Measurements from ENCODE around the gene TNFRSF9.
"Not testable (repeated sequence)": the region's sequence is repeated elsewhere in the genome, so short reads cannot be mapped to it uniquely, and the experiment has no call there.

The TNFRSF9 gene

DNA sequence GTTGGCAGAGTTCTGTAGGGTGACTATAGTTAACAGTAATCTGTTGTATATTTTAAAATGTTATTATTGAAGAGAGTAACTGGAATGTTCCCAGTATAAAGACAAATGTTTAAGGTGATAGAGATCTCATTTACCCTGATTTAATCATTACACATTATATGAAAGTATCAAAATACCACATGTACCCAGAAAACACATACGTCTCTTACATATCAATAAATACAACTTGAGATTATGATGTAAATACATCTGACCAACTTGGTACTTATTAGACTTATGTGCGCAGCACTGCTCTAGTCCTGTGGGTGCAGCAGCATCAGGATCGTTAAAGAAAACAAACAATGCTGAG, 20.2 kb upstream of the TNFRSF9 start:
- DNase-seq (ENCODE audit: low spot score), result no peak

DNA sequence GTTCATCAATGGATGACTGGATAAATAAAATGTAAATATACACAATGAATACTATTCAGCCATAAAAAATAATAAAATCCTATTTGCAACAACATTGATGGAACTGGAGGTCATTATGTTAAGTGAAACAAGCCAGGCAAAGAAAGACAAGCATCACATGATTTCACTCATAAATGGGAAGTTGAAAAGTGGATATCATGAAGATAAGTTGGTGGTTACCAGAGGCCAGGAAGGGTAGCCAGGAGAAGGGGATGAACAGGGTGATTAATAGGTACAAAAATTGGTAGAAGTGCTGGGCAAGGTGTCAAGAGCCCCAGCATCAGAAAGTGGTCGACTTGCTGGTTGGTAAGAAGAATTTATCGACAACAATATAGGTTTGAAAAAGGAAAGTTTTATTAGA, 19.5 kb upstream of the TNFRSF9 start:
- no peak for DNase-seq (ENCODE audit: low spot score)

DNA sequence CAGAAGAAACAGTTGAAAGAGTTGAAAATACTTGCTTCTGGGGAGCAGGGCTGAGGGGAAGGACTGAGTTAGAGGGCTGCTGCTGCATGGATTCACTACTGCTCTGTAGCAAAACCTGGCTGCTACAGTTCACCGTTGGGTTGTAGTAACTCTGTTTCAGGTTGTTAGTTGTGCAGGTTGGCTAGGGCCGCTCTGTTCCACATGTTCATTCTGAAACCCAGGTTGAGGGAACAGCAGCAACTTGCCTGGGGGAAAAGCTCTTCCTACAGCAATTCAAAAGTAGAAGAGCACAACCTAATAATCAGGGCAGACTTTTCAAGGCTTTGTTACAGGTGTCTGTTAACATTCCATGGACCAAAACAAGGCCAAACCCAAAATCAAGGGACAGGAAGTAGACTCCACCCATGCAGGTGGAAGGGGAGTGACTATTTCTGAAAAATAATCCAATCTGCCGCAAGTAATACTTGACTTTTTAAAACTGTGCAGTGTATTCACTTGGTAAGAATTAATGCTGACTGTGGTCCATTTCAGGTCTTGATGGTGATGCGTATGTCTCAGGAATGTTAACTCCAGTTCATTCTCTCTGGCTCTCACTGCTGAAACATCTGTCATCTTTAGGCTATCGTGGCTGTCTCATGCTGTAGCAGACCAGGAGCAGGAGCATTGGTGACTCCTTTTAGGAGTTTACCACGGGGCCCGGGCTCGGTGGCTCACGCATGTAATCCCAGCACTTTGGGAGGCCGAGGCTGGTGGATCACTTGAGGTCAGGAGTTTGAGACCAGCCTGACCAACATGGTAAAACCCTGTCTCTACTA, 15.8 kb upstream of the TNFRSF9 start:
- DNase-seq (ENCODE audit: low spot score), result no peak

GRCh38 chr1:7954683-7955082, 14.0 kb upstream of the TNFRSF9 start:
- no peak for DNase-seq (ENCODE audit: low spot score)

DNA sequence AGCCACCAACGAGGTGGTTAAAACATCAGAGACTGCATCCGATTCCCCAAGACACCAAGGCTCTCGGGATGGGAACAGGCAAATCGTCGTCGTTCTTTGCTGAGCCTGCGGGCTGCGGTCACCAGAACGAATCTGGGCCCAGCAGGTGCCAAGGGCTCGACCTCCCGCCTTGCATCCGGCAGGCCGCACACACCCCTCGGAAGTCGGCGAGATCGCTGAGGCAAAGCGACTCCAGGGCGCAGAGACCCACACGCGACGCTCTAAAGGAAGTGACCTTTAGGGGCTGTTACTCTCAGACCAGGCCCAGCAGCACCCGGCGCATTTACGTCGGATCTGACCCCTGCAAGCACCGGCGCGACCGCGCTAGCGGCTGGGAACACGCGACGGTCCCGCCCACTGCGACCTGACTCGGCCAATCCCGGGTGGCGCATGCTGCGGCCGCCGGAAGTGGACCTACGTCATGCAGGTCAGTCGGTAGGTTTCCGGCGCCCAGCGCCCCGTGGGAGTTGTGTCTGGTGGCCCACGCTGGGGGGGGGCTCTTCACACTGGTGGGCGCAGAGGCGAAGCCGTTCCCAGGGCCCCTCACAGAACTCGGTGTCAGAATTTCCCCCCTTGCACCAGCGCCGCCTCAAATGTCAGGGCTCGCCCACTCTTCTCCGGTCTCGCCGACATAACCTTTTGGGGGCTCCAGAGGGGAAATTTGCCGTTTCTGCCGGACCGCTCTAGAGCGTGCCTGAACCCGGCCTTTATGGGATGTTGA, 13.4 kb upstream of the TNFRSF9 start:
- DNase-seq (ENCODE audit: low spot score), result peak; percentile 48

GRCh38 chr1:7952791-7953190, 12.2 kb upstream of the TNFRSF9 start:
- not testable (repeated sequence) for DNase-seq (ENCODE audit: low spot score)

DNA sequence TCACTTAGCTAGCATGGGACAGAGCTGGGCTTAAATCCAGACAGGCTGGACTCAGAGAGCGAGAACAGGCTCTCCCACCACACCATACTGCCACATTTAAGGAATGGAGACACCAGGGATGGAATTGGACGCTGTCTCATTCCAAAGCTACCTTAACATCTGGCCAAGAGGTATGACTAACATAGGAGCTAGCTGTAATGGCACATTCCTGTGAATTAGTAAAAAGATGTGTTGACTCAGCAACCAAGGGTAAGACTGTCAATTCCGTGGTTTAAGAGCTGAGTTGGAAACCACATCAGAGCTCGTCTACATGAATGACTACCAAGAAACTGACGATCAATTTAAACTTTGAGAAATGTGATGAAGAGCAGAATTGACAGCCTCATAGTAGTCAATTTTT, 8.3 kb upstream of the TNFRSF9 start:
- DNase-seq (ENCODE audit: low spot score), result no peak

GRCh38 chr1:7943251-7943650, 2.6 kb upstream of the TNFRSF9 start:
- DNase-seq (ENCODE audit: low spot score), result no peak

DNA sequence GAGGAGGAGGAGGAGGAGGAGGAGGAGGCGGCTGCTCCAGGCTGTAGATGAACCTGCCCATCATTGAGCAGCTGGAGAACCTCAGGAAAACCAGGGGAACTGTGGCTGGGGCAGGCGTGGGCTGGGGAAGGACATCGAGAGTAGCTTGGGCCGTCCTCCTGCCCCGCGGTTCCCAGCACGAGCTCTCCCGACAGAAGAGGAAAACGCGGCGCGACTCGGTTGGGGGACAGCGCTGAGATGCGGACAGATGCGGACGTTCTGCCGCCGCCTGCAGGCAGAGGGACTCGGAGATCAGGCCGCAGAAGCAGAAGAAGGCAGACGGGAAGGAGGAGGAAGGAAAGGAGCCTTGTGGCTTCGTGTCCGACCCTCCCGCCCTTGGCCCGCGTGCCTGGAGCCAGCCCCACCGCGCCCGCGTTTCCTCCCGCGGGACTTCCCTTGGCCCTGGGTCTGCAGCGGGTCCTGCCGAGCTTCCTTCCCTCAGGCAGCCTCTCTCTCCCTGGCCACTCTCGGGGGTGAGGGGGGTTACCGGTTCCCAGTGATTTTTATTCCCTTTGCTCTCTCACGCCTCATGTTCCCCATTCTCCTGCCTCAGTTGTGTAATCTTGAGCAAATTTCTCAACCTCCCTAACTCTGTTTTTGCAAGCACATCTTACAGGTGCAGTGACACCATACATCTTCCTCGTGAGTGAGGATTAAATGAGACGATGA, 1.7 kb upstream of the TNFRSF9 start:
- no peak for DNase-seq (ENCODE audit: low spot score)

DNA sequence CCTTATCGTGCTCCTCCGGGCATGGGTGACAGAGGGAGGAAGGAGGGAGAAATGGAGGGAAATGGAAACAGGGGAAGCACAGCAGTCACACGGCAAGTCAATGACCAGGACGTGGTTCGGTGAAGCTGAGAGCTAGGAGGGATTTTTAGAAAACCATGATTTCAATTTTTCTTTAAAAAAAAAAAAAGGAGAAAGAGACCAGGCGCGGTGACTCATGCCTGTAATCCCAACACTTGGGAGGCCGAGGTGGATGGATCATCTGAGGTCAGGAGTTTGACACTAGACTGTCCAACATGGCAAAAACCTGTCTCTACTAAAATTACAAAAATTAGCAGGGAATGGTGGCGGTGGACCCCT, 776 bp upstream of the TNFRSF9 start:
- DNase-seq (ENCODE audit: low spot score), result no peak

DNA sequence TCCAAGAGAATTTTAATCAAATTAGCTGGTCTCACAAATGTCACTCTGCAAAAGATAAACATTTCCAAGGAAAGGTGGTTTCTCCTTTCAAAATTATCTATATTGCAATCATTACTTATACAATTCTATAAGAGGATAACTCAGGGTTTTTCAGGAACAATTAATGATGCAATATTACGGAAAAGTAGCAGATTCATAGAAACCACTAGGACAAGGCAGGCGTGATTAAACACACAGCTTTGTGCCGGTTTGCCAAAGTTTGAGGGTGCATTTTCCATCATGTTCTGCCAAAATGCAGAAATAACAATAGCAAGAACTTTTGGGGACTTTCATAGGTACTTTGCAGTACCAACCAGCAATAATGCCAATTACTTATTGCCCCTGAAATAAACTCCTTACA, 605 bp downstream of the TNFRSF9 start:
- DNase-seq (ENCODE audit: low spot score), result no peak

DNA sequence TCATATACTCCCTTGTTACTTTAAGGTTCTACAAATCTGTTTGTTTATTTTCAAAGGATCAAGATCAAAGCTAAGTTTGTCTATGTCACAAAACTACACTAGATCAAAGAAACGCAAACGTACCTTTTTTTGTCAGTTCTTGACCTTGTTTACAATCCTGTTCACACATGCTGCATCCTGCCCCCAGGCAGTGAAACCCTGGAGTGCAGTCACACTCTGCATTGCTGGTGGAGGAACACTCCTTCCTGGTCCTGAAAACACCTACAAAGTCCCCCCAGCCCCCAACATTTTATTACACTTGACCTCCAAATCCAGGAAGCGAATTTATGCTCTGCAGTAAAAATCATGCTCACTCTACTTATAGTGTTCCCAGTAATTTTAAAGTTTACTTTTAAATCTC, 2.6 kb downstream of the TNFRSF9 start:
- no peak for DNase-seq (ENCODE audit: low spot score)

DNA sequence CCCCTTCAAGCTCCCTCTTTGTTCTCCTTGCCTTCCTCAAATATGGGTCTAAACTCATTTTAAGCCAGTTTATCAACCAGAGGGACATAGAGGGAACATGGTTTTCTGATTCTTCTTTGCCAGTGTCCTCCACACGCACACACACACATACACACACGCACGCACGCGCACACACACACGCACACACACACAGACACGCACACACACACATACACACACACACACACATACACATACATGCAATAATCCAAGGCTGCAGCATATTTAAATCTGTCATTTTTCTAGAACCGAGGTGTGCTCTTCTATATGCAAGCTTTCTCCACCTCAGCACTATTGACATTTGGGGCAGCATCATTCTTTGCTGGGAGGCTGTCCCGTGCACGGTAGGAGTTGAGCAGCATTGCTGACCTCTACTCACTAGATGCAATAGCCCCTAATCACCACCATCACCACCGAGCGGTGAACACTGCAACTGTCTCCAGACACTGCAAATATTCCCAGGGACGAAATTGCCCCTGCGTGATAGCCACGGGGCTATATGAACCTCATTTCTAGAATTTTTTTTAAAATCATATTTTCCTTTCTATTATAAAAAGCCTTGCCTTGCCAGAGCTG, 8.0 kb downstream of the TNFRSF9 start:
- DNase-seq (ENCODE audit: low spot score), result no peak

GRCh38 chr1:7931446-7931812, 9.2 kb downstream of the TNFRSF9 start:
- no peak for DNase-seq (ENCODE audit: low spot score)

DNA sequence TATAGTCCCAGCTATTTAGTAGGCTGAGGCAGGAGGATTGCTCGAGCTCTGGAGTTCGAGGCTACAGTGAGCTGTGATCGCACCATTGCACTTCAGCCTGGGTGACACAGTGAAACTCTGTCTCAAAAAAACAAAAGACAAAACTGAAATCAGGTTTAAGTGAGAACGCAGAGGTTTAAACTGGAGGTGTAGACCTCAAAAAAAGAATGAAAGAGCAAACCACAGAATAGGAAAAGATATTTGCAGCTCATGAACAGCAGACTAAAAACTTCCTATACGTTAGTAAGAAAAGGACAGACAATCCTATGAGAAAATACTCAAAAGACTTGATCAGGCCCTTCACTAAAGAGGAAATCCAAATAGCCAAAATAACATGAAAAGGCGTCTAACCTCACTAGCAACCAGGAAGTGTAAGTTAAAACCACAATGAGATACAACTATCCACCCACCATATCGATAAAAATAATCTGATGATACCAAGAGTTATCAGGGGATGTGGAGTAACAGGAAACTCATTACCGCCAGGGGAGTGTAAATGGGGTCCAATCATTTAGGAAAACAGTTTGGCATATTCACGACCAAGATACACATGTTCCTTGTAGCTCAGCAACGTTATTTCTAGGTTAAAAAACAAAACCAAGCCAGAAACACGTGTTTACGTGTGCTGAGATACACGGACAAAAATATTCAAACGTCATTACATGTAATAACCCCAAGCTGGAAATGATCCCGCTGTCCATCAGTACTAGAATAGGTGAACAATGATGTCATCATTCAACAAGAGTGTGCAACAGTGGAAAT, 9.8 kb downstream of the TNFRSF9 start:
- DNase-seq (ENCODE audit: low spot score), result no peak

DNA sequence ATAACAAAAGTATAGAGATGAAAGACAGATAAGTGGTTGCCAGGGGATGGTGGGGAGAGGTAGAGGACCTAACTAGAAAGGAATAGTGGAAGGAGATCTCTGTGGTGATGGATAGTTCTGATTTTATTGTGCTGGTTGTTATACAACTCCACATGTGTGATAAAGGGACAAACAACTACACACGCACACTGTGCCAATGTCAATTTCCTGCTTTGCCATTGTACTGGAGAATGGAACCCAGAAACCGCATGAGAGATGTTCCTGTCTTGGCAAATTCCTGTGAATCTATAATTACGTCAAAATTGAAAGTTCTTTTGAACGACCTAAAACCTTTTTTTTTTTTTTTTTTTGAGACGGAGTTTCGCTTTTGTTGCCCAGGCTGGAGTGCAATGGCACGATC, 11.0 kb downstream of the TNFRSF9 start:
- DNase-seq (ENCODE audit: low spot score), result no peak

DNA sequence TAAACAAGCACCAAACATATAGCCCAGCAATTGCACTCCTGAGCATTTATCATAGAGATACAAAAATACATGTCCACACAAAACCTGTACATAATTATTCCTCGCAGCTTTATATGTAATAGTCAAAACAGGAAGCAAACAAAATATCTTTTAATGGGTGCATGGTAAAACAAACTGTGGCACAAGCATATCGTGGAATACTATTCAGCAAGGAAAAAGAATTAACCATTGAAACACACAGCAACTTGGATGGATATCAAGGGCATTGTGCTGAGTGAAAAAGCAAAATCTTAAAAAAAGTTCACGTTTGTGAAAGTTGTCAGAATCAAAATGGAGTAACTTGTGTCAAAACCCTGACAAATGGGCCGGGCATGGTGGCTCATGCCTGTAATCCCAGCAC, 12.4 kb downstream of the TNFRSF9 start:
- no peak for DNase-seq (ENCODE audit: low spot score)

- not testable (repeated sequence) for DNase-seq (ENCODE audit: low spot score)
Observed at GRCh38 chr1:7927061-7927460, 13.6 kb downstream of the TNFRSF9 start.

DNA sequence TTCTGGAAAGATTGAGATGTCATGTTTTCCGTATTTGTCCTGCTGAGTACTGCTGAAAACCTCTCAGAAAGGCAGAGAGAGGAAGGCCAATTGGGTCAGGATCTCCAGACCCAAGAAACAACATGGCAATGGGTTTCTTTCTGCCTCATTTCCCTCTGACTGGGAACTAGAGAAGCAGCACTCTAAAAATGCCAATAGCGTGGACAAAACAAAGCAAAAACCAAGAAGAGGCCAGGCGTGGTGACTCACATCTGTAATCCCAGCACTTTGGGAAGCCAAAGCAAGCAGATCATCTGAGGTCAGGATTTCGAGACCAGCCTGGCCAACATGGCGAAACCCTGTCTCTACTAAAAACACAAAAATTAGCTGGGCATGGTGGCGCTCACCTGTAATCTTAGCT, 18.3 kb downstream of the TNFRSF9 start:
- no peak for DNase-seq (ENCODE audit: low spot score)

GRCh38 chr1:7921796-7922195, 18.8 kb downstream of the TNFRSF9 start:
- no peak for DNase-seq (ENCODE audit: low spot score)

- no peak for DNase-seq (ENCODE audit: low spot score)
Observed at GRCh38 chr1:7919880-7920279, 20.8 kb downstream of the TNFRSF9 start.

DNA sequence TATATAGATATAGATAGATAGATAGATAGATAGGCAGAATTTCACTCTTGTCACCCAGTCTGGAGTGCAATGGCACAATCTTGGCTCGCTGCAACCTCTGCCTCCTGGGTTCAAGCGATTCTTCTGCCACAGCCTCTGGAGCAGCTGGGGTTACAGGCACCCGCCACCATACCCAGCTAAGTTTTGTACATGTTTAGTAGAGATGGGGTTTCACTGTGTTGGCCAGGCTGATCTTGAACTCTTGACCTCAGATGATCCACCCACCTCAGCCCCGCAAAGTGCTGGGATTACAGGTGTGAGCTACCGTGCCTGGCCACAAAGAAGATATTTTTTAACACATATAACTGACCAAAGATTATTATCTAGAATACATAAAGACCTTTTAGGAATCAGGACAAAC, 22.7 kb downstream of the TNFRSF9 start:
- DNase-seq (ENCODE audit: low spot score), result not testable (repeated sequence)

Data from COLO829 (cell line).